ENCODE results near the gene ERC2. TPM values are rescaled to one million over a fixed set of nuclear protein-coding genes. Genes with fewer than 3 reads are reported as not detected.

Gene ERC2
- total RNA-seq, 3 donors from 2014 or later (not counting 1 experiment from before 2014, with no cell fraction given): not detected

GRCh38 chr3:55870594-55870993 lies 597.7 kb downstream of the ERC2 start:
- Mint-ChIP-seq H3K27me3 (ENCODE audit: low read depth in 2 of 2) (no peaks in the 10 kb centered on the region), H3K36me3 (no peaks in the 10 kb centered on the region), H3K27ac (no peak overlapping the region), H3K9me3 (peaks cover 0 to 3% of the 10 kb centered on the region in 2 donors), H3K4me1 (no peaks in the 10 kb centered on the region), H3K4me3 (no peak overlapping the region)
- intact Hi-C loops (cut with micrococcal nuclease): no loop called here
- Histone ChIP-seq H3K4me1 (ENCODE audit: control insufficient read depth, insufficient read depth, low read length) (no peaks in the 10 kb centered on the region), H3K4me3 (ENCODE audit: low read length) (no peak overlapping the region), H3K36me3 (ENCODE audit: control insufficient read depth, insufficient read depth, low read length) (no peaks in the 10 kb centered on the region), H3K27me3 (ENCODE audit: control insufficient read depth, insufficient read depth, low read length) (no peaks in the 10 kb centered on the region), H3K27ac (ENCODE audit: low read length) (no peak overlapping the region), H3K9me3 (ENCODE audit: control insufficient read depth, insufficient read depth, low read length) (no peaks in the 10 kb centered on the region)
- DNase-seq (no peak), ATAC-seq (no peak)
- TF ChIP-seq CTCF (IDR thresholded peaks at IDR 0.05): no peak
- WGBS (ENCODE audit: insufficient coverage): 82% methylated on average over 5 of the region's 5 CpGs

- Mint-ChIP-seq H3K27me3 (ENCODE audit: low read depth in 2 of 2) (no peaks in the 10 kb centered on the region), H3K27ac (no peak overlapping the region), H3K36me3 (no peaks in the 10 kb centered on the region), H3K4me3 (no peak overlapping the region), H3K4me1 (no peaks in the 10 kb centered on the region), H3K9me3 (peaks cover 0 to 5% of the 10 kb centered on the region in 2 donors)
- WGBS (ENCODE audit: insufficient coverage): 79% methylated on average over 4 of the region's 4 CpGs
- DNase-seq (no peak), ATAC-seq (no peak)
- Histone ChIP-seq H3K4me1 (ENCODE audit: control insufficient read depth, insufficient read depth, low read length) (no peaks in the 10 kb centered on the region), H3K27me3 (ENCODE audit: control insufficient read depth, insufficient read depth, low read length) (no peaks in the 10 kb centered on the region), H3K27ac (ENCODE audit: low read length) (no peak overlapping the region), H3K36me3 (ENCODE audit: control insufficient read depth, insufficient read depth, low read length) (no peaks in the 10 kb centered on the region), H3K4me3 (ENCODE audit: low read length) (no peak overlapping the region), H3K9me3 (ENCODE audit: control insufficient read depth, insufficient read depth, low read length) (no peaks in the 10 kb centered on the region)
- intact Hi-C loops (cut with micrococcal nuclease): no loop called here
- no peak for TF ChIP-seq CTCF (IDR thresholded peaks at IDR 0.05)
Measured at GRCh38 chr3:55868347-55868746, 599.9 kb downstream of the ERC2 start.

GRCh38 chr3:55863028-55863427 lies 605.2 kb downstream of the ERC2 start:
- Mint-ChIP-seq H3K9me3 (peaks cover 0 to 5% of the 10 kb centered on the region in 2 donors), H3K27me3 (ENCODE audit: low read depth in 2 of 2) (no peaks in the 10 kb centered on the region), H3K4me1 (no peaks in the 10 kb centered on the region), H3K27ac (no peak overlapping the region), H3K36me3 (no peaks in the 10 kb centered on the region), H3K4me3 (no peak overlapping the region)
- intact Hi-C loops (cut with micrococcal nuclease): no loop called here
- H3K9me3 ChIP-seq (ENCODE audit: control insufficient read depth, insufficient read depth, low read length): no peaks in the 10 kb centered on the region
- no peak for DNase-seq
- H3K4me3 ChIP-seq (ENCODE audit: low read length): no peak overlapping the region
- no peak for TF ChIP-seq CTCF (IDR thresholded peaks at IDR 0.05)
- H3K4me1 ChIP-seq (ENCODE audit: control insufficient read depth, insufficient read depth, low read length): no peaks in the 10 kb centered on the region
- H3K27me3 ChIP-seq (ENCODE audit: control insufficient read depth, insufficient read depth, low read length): no peaks in the 10 kb centered on the region
- no peak overlapping the region for H3K27ac ChIP-seq (ENCODE audit: low read length)
- 89% methylated on average over 4 of the region's 4 CpGs for WGBS (ENCODE audit: insufficient coverage)
- ATAC-seq: no peak
- H3K36me3 ChIP-seq (ENCODE audit: control insufficient read depth, insufficient read depth, low read length): no peaks in the 10 kb centered on the region

- no peaks in the 10 kb centered on the region for H3K4me1 Mint-ChIP-seq
- Histone ChIP-seq H3K27ac (ENCODE audit: low read length) (no peak overlapping the region), H3K4me1 (ENCODE audit: control insufficient read depth, insufficient read depth, low read length) (no peaks in the 10 kb centered on the region), H3K36me3 (ENCODE audit: control insufficient read depth, insufficient read depth, low read length) (no peaks in the 10 kb centered on the region), H3K9me3 (ENCODE audit: control insufficient read depth, insufficient read depth, low read length) (no peaks in the 10 kb centered on the region), H3K4me3 (ENCODE audit: low read length) (no peak overlapping the region), H3K27me3 (ENCODE audit: control insufficient read depth, insufficient read depth, low read length) (no peaks in the 10 kb centered on the region)
- no peak overlapping the region for H3K27ac Mint-ChIP-seq
- no peak for TF ChIP-seq CTCF (IDR thresholded peaks at IDR 0.05)
- H3K4me3 Mint-ChIP-seq: no peak overlapping the region
- intact Hi-C loops (cut with micrococcal nuclease): no loop called here
- H3K36me3 Mint-ChIP-seq: no peaks in the 10 kb centered on the region
- DNase-seq (no peak), ATAC-seq (no peak)
- no peaks in the 10 kb centered on the region for H3K27me3 Mint-ChIP-seq (ENCODE audit: low read depth in 2 of 2)
- 81% methylated on average over 8 of the region's 11 CpGs for WGBS (ENCODE audit: insufficient coverage)
- no peaks in the 10 kb centered on the region for H3K9me3 Mint-ChIP-seq
Measured at GRCh38 chr3:55860049-55860721, 608.1 kb downstream of the ERC2 start.

Data from natural killer cell (primary cell).